GM12865 (cell line): ENCODE data around the gene ATP13A3.
"Not testable (repeated sequence)": the region's sequence is repeated elsewhere in the genome, so short reads cannot be mapped to it uniquely, and the experiment has no call there.

Experiments used
- DNase-seq: peaks from one replicate; pipeline ENCODE4 v3.0.0; 2010; ENCODE audit warnings: low read depth
- H3K4me3 ChIP-seq: 2 replicates; pipeline ENCODE4 v1.5.1; 2011; ENCODE audit warnings: mild to moderate bottlenecking, low read depth, low read length, control low read depth
- CTCF ChIP-seq: IDR thresholded peaks from 2 replicates; pipeline ENCODE4 v1.5.1; 2011; ENCODE audit warnings: low read length, control low read depth, low read depth, inconsistent platforms; ENCODE audit not compliant: insufficient read depth; ENCODE audit errors: missing control alignments

ATP13A3 gene

GRCh38 chr3:194483850-194484249, 3.0 kb downstream of the ATP13A3 start:
- TF ChIP-seq CTCF, result no peak
- H3K4me3 ChIP-seq, result no peak overlapping the region
- DNase-seq, result no peak

DNA sequence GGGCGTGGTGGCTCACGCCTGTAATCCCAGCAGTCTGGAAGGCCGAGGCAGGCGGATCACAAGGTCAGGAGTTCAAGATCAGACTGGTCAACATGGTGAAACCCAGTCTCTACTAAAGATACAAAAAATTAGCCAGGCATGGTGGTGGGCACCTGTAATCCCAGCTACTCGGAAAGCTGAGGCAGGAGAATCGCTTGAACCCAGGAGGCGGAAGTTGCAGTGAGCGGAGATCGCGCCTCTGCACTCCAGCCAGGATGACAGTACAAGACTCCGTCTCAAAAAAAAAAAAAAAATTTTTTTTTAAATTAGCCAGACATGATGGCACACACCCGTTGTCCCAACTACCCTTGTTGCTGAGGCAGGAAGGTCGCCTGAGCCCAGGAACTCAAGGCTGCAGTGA, 4.0 kb downstream of the ATP13A3 start:
- not testable (repeated sequence) for H3K4me3 ChIP-seq, DNase-seq

DNA sequence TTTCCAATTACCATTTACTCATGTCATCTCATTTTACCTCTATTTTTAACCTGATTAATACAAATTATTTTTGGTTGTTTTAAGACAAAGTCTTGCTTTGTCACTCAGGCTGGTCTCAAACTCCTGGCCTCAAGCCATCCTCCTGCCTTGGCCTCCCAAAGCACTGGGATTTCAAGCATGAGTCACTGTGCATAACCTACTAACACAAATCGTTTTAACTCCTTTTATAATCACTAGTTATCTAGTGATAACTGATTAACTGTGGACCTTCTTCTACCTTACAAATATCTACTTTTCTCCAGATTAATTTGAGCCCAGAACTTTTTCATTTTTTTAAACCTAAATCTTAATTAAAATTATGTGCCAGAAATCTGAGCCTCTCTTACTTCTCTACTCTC, 4.6 kb downstream of the ATP13A3 start:
- H3K4me3 ChIP-seq, result no peak overlapping the region
- no peak for DNase-seq
- TF ChIP-seq CTCF, result no peak

DNA sequence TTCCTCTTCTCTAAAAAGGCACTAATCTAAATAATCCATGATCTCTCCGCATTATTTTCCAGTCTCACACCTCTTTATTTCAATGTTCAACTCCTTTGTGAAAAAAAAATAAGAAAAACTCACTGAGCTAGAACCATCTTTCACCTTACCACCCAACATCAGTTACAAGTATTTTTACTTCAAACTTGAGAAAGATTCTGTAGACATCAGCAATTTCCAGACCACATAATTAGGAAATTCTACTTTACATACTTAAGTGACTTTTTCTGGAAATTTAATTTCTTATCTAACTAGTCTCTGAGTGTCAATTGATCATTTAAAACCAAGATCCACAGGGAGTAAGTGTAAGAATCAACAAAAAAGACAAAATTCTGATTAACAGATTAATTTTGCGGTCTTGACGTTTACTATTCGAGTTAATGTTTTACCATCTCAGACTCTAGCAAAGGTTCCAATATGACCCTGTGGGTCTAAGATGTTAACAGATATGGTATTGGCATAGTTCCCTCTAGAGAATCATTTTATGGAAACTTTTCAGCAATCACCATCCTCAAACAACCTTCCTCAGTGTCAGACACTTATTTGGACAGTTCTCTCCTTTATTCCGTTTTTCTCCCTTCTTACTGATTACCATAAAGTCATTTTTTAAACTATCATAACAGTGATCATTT, 5.1 kb downstream of the ATP13A3 start:
- no peak for TF ChIP-seq CTCF
- H3K4me3 ChIP-seq, result no peak overlapping the region
- no peak for DNase-seq

DNA sequence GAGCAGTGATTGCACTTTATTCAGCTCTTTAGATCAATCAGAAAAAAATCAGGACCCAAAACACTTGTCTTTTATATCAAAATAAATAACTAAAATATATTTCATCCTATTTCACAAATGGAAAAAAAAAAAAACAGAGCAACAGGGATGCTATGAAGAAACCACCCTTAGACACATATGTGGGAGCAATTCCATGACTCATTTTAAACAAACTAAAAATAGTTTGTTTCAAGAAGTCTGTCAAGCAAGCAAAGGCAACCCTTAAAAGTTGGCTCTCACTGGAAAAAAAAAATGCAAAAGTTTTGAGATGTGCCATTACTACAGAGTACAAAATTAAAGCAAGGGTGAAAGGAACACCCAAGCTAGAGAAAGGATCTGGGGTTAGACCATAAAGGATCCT, 5.7 kb downstream of the ATP13A3 start:
- DNase-seq, result no peak
- no peak overlapping the region for H3K4me3 ChIP-seq
- TF ChIP-seq CTCF, result no peak

GRCh38 chr3:194476784-194477183, 10.0 kb downstream of the ATP13A3 start:
- no peak for TF ChIP-seq CTCF
- DNase-seq, result no peak
- no peak overlapping the region for H3K4me3 ChIP-seq

DNA sequence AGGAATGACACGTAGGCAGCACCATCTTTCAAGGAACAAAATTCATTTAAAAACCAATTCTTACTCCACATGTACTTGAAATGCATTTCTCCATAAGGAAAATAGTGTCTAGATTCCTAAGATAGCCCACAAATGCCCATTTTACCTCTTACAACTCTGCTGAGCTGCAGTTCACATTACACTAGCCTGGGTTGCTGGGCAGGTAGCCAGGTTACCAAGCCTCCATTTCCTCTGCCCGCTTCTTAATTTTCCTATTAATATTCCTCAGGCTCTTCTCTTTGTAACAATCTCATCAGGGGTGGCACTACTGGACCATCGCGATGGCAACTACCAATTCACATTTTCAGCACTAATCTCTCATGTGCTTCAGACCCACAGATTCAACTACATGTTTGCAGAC, 10.8 kb downstream of the ATP13A3 start:
- TF ChIP-seq CTCF, result no peak
- no peak for DNase-seq
- no peak overlapping the region for H3K4me3 ChIP-seq
